H1 (cell line): ENCODE measurements around the gene HES7. TPM values are rescaled to one million over a fixed set of nuclear protein-coding genes. Genes with fewer than 3 reads are reported as not detected.

Source experiments
- BACH1 ChIP-seq: IDR thresholded peaks from 2 replicates; pipeline ENCODE4 v1.6.1; 2012; ENCODE audit warnings: low read length, improper control_type of control experiment
- BCL11A ChIP-seq, 2 experiments: IDR thresholded peaks; one replicate each; pipeline ENCODE4 v1.6.1; 2011; ENCODE audit warnings: low read depth in 2 of 2, low read length in 2 of 2, mild to moderate bottlenecking in 2 of 2
- CHD1 ChIP-seq: IDR thresholded peaks from 2 replicates; pipeline ENCODE4 v1.6.1; 2012; ENCODE audit warnings: low read depth, low read length, improper control_type of control experiment
- EP300 ChIP-seq, 2 experiments: IDR thresholded peaks; 1 replicate in 1 of 2; 2 replicates in 1 of 2; pipeline ENCODE4 v1.6.1; 2011 to 2012; ENCODE audit warnings: low read depth in 2 of 2, low read length in 2 of 2, mild to moderate bottlenecking in 2 of 2, borderline replicate concordance in 1 of 2, inconsistent platforms in 1 of 2, moderate library complexity in 1 of 2
- HDAC6 ChIP-seq: IDR thresholded peaks from one replicate; pipeline ENCODE4 v1.7.1; 2012; ENCODE audit warnings: low read depth, mild to moderate bottlenecking, inconsistent platforms, low read length, moderate library complexity
- RBBP5 ChIP-seq: IDR thresholded peaks from 2 replicates; pipeline ENCODE4 v1.7.1; 2012; ENCODE audit warnings: low read depth, mild to moderate bottlenecking, inconsistent platforms, low read length, moderate library complexity, borderline replicate concordance
- SIN3A ChIP-seq, 2 experiments: IDR thresholded peaks in 1 of 2; conservative IDR thresholded peaks in 1 of 2; 2 replicates each; pipeline ENCODE4 v1.6.1; 2011 to 2012; ENCODE audit warnings: low read length in 2 of 2, improper control_type of control experiment in 1 of 2, low read depth in 1 of 2, mild to moderate bottlenecking in 1 of 2
- SRF ChIP-seq: IDR thresholded peaks from 2 replicates; pipeline ENCODE4 v1.6.1; 2011; ENCODE audit warnings: mild to moderate bottlenecking, low read depth, low read length, moderate library complexity
- SUZ12 ChIP-seq: fragments of 200-600 bp; sonication (generic); IDR thresholded peaks from 2 replicates; pipeline ENCODE4 v1.6.1; 2012; ENCODE audit warnings: mild to moderate bottlenecking, inconsistent platforms, low read length, moderate library complexity, mixed read lengths
- TCF12 ChIP-seq: IDR thresholded peaks from 2 replicates; pipeline ENCODE4 v1.6.1; 2011; ENCODE audit warnings: low read depth, mild to moderate bottlenecking, low read length
- TEAD4 ChIP-seq: IDR thresholded peaks from 2 replicates; pipeline ENCODE4 v1.6.1; 2012; ENCODE audit warnings: low read depth, low read length, inconsistent platforms, mixed read lengths
- polyA plus RNA-seq, 7 experiments: library from polyadenylated mRNA; depleted of rRNA in 3 of 7; stranded (reverse) in 5 of 7; unstranded in 2 of 7; fragments of >200 nt in 5 of 7; fragments of 200-250 nt in 2 of 7; gene quantifications; 1 replicate in 5 of 7; 2 replicates in 1 of 7; 4 replicates in 1 of 7; pipeline versions ENCODE4 v1.2.1 to v1.2.3, GENCODE V29; 2011 to 2013; ENCODE audit warnings: missing spikeins in 2 of 7, mixed read lengths in 2 of 7
- total RNA-seq: library from RNA; stranded (reverse); fragmentation: NEBNext Ultra II Directional; extraction: Animal tissue kit (Norgen Biotek cat#: 25700); gene quantifications from 2 replicates; pipeline ENCODE4 v1.2.1, GENCODE V29; 2021
- TF ChIP-seq, protein P1 (sequence below): IDR thresholded peaks from 2 replicates; pipeline ENCODE4 v1.6.1; 2012; ENCODE audit warnings: low read length, inconsistent platforms
- TF ChIP-seq, protein P2 (sequence below): IDR thresholded peaks from 2 replicates; pipeline ENCODE4 v1.6.1; 2012; ENCODE audit warnings: inconsistent platforms

HES7 gene
- total and polyA plus RNA-seq, 2 of the 8 experiments (the other 6 are each of a cell fraction or from before 2014, with no cell fraction given) = 0.20 to 0.32 TPM

DNA sequence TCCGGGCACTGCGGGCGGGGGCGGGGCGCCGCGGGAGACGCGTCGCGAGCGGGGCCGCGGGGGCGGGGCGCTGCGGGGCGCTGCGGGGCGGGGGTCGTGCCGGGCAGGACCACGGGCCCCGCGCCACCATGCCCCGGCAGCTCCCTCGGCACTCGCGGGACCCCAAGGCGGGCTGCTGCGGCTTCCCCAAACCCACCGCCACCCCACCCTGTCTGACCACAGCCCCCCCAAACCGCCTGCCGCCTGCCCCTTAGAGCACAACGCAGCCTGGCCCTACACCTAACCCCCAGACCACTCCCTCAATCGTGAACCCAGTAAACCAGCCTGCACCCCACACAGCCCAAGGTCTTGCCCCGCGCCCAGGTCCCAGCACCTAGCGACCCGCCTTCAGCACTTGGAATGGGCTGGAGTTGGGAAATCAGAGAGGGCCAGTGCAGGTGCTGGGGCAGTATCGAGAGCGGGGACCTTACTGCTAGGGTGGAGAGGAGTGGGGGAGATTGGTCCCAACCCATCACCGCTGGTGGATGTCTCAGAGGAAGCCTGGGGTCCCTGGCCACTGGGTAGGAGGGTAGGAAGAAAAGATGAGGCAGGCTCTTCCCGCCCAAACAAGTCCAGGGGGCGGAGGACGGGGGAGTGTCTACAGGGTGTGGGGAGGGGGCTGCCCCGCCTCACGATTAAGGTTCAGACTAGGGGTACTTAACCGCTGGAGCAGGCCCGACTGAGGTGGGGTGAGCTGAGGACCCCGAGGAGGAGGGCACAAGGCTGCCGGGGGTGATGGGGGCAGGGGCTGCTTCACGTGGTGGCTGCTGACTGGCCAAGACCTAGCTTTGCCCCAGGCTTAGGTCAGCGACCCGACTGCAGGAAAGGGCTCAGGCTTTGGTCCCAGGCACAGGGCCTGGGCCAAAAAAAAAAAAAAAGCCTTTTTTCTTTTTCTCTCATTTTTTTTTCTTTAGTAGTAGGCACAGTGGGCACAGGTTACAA, 39.4 kb upstream of the HES7 start (continued):
- TF ChIP-seq, protein P1, sequence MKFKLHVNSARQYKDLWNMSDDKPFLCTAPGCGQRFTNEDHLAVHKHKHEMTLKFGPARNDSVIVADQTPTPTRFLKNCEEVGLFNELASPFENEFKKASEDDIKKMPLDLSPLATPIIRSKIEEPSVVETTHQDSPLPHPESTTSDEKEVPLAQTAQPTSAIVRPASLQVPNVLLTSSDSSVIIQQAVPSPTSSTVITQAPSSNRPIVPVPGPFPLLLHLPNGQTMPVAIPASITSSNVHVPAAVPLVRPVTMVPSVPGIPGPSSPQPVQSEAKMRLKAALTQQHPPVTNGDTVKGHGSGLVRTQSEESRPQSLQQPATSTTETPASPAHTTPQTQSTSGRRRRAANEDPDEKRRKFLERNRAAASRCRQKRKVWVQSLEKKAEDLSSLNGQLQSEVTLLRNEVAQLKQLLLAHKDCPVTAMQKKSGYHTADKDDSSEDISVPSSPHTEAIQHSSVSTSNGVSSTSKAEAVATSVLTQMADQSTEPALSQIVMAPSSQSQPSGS = no peak; the same call in 1 of the 2 replicates
- TF ChIP-seq SRF (no peak), TCF12 (no peak), SUZ12 (no peak), BACH1 (no peak), BCL11A (IDR thresholded peaks at IDR 0.05; ENCODE audit: low read depth in 2 of 2, low read length in 2 of 2) (no peak), TEAD4 (no peak), HDAC6 (no peak), RBBP5 (no peak), SIN3A (conservative IDR thresholded peaks at IDR 0.05 in 1 of 2, IDR thresholded peaks at IDR 0.05 in 1 of 2; ENCODE audit: low read depth in 1 of 2, low read length in 2 of 2) (no peak; a peak in 1 of 4 replicates), EP300 (IDR thresholded peaks at IDR 0.05; ENCODE audit: borderline replicate concordance in 1 of 2, low read depth in 2 of 2, low read length in 2 of 2) (no peak), CHD1 (no peak)
- TF ChIP-seq, protein P2, sequence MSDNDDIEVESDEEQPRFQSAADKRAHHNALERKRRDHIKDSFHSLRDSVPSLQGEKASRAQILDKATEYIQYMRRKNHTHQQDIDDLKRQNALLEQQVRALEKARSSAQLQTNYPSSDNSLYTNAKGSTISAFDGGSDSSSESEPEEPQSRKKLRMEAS = peak; percentile 87
